Activated naive CD4-positive, alpha-beta T cell treated with anti-CD3 and anti-CD28 coated beads, Interleukin-2, amount 10 ng/mL, durations not matched to agents 7 days and 5 days (primary cell): ENCODE data around the gene TRAPPC5.

Experiments
- CTCF ChIA-PET: fragments of 350-600 bp; sonication (Branson Sonifier 250); formaldehyde crosslinking; loops from one replicate; lab custom pipeline; 2021; ENCODE audit warnings: antibody characterized with exemption; lab: Charles Lee
- DNase-seq: peaks from one replicate; pipeline ENCODE4 v3.0.0-alpha.2; 2020
- H3K27ac Mint-ChIP-seq: one replicate; pipeline ENCODE4 v1.8.0; 2021; ENCODE audit warnings: mild to moderate bottlenecking, moderate library complexity, mixed read lengths
- H3K27me3 Mint-ChIP-seq: one replicate; pipeline ENCODE4 v1.8.0; 2021; ENCODE audit warnings: mild to moderate bottlenecking, mixed read lengths
- H3K36me3 Mint-ChIP-seq: one replicate; pipeline ENCODE4 v1.8.0; 2021; ENCODE audit warnings: mixed read lengths
- H3K4me1 Mint-ChIP-seq: one replicate; pipeline ENCODE4 v1.8.0; 2021; ENCODE audit warnings: mixed read lengths
- H3K4me3 Mint-ChIP-seq: one replicate; pipeline ENCODE4 v1.8.0; 2021; ENCODE audit warnings: mild to moderate bottlenecking, moderate library complexity, mixed read lengths
- H3K9me3 Mint-ChIP-seq: one replicate; pipeline ENCODE4 v1.8.0; 2021; ENCODE audit warnings: mixed read lengths

The TRAPPC5 gene

DNA sequence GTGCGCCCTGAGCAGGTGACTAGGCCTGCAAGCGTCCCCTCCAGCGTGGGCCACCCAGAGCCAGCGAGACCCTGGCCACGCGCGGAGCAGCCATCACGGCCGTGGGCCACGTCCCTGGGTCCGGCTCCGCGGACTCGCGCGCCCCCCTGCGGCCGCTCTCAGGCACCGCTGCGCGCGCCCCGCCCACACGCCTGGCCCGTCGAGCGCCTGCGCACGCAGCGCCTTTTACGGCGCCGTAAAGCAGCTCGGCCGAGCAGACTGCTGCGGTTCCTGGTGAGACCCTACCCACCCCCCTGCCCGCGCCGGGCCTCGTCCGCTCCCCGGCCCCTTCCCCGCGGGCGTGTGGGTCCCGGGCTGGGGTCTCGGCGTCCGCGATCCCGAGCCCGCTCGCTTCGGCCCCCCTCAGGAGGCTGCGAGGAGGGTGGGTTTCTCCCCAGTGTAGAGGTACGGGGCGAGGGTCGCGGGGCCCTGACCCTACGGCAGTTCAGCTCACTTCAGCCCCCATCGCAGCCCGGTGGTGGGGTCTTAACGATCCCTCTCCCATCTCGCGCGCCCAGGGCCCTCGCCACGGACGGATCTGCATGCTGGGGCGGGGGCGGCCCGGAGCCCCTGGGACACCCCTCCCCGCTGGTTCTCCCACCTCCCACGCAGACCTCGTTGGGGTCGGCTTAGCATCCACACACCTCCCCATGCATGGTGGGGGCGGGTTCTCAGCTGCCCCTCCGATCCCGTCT lies at the start of gene TRAPPC5:
Gene TRAPPC5, plus strand, starts transcription at position 228 of the 734 bp plus-strand sequence. CDS start 1,421 bp downstream, outside the sequence.
- peaks cover 51% of the 10 kb centered on the region for H3K4me1 Mint-ChIP-seq
- H3K4me3 Mint-ChIP-seq: peak within 1 kb of the TSS; percentile 90
- CTCF ChIA-PET: interaction anchor here (0.6 to 2.7 kb wide), 42 partner anchors 10 to 581 kb away, joined by 3 to 38 read pairs (median 4); partner anchors contain the start of genes PEX11G, RETN and STXBP2
- DNase-seq: peak; percentile 88
- peak within 1 kb of the TSS; percentile 93 for H3K27ac Mint-ChIP-seq
- H3K36me3 Mint-ChIP-seq: peaks cover 11% of the 10 kb centered on the region
- peaks cover 31% of the 10 kb centered on the region for H3K27me3 Mint-ChIP-seq
- H3K9me3 Mint-ChIP-seq: no peaks in the 10 kb centered on the region

DNA sequence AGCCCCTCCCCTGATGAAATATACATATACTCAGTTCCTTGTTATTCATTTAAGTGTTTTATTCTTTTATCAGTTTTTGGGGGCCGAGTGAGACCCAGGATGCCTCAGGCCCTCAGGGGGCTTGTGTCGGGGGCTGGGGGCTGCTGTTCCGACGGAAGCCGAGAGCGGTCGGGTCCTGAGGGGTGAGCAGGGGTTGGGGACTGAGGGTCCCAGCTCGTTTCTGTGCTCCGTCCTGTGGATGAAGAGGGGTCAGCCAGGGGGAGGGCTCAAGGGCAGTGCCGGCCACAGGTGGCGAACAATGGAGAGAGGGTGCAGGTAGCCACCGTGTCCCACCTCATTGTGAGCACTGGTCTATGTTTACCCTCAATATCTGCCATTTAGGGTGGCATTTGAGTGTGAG lies 49.1 kb upstream of the TRAPPC5 start:
- Mint-ChIP-seq H3K4me3 (peak overlapping the region; percentile 19), H3K27me3 (peaks cover under 1% of the 10 kb centered on the region), H3K27ac (peak overlapping the region; percentile 47), H3K9me3 (no peaks in the 10 kb centered on the region), H3K4me1 (peaks cover 51% of the 10 kb centered on the region), H3K36me3 (peaks cover 28% of the 10 kb centered on the region)
- CTCF ChIA-PET: no interaction called here
- DNase-seq: no peak

DNA sequence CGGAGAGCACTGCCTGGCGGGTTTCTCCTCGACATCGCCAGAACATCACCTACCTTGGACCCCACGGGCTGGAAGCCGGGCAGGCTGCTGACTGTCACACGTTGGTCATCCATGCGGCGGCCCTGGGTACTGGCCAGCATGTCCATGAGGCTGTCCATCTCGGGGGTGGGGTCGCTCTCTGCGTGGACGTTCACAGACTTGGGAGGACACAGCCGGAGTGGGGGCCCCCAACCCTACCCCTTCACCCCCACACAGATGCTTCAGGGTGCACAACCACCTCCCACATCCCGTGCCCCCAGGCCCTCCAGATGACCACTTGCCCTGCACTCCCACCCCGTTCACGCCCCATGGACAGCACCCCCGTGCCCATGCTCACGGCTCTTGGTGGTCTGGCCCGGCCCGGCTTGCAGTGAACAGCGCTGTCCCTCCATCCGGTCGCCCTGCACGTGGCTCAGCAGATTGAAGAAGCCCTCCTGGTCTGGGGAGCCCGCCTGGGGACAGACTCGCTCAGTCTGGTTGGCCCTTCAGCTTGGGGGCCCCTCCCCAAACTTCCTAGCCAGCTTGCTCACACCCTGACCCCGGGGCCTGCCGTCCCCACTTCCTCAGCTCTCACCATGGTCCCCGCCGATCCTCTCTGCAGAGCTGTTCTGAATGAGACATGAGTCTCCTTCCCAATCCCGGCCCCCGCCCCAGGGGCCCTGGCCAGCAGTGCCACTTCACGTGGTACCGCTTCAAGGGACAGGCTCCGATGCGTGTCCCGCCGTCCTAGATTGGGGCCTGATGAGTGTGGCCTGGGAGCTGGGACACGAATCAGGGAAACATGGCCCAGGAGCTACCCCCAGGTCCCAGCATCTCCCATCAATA lies 48.1 kb upstream of the TRAPPC5 start:
- CTCF ChIA-PET: no interaction called here
- Mint-ChIP-seq H3K27ac (no peak overlapping the region), H3K36me3 (peaks cover 23% of the 10 kb centered on the region), H3K9me3 (no peaks in the 10 kb centered on the region), H3K4me3 (no peak overlapping the region), H3K27me3 (peaks cover 4% of the 10 kb centered on the region), H3K4me1 (peaks cover 49% of the 10 kb centered on the region)
- no peak for DNase-seq

DNA sequence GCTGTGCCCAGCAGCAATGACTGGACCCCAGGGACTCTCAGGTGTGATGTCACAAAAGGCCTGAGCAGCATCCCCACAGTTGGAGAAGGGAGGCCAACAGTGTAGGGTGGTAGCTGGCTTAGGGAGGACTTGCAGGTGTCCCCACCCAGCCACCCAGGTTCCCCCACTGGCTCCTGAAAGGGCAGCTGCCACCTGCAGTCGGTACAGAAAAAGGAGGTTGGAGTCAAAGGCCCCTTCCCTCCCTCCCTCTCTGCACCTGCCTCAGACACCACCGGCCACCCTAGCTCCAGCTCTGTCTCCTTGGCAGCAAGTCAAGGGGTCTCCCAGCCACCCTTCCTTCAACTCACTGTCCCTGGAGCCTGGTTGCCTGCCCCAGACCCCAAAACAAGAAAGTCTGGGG lies 46.9 kb upstream of the TRAPPC5 start, which contains the start of gene PCP2:
Gene PCP2, minus strand, starts transcription at position 22 of the 400 bp plus-strand sequence. CDS start 262 bp downstream, outside the sequence.
- no peak within 1 kb of the TSS for H3K4me3 Mint-ChIP-seq
- no peak within 1 kb of the TSS for H3K27ac Mint-ChIP-seq

DNA sequence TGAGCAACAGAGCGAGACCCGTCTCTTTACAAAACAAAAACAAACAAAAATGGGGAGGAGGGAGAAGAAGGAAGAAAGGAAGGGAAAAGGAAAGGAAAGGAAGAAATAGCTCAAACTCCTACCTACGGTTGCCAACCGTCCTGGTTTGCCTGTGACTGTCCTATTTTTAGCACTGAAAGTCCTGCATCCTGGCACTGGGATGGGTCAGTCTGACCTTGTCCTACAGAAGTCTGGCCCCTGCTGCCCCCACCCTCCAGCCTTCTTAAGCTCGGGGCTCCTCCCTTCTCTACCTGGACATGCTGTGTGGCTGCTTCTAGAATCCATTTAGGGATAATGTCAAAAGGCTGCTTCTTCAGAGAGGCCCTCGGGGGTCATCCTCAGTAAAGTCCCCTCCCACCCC lies 45.0 kb upstream of the TRAPPC5 start:
- Mint-ChIP-seq H3K4me3 (peak overlapping the region; percentile 81), H3K27ac (peak overlapping the region; percentile 84), H3K36me3 (peaks cover 29% of the 10 kb centered on the region), H3K4me1 (peaks cover 41% of the 10 kb centered on the region), H3K9me3 (peaks cover 9% of the 10 kb centered on the region), H3K27me3 (peaks cover 4% of the 10 kb centered on the region)
- CTCF ChIA-PET: interaction anchor here (1.0 kb wide), 1 partner anchor 17 kb away, joined by 4 read pairs; no protein-coding TSS in a partner anchor
- no peak for DNase-seq

More for the DNA sequence above, 46.9 kb upstream of the TRAPPC5 start, which contains the start of gene PCP2:
- DNase-seq: no peak
- H3K9me3 Mint-ChIP-seq: no peaks in the 10 kb centered on the region
- CTCF ChIA-PET: no interaction called here
- peaks cover 23% of the 10 kb centered on the region for H3K36me3 Mint-ChIP-seq
- peaks cover 49% of the 10 kb centered on the region for H3K4me1 Mint-ChIP-seq
- H3K27me3 Mint-ChIP-seq: peaks cover 4% of the 10 kb centered on the region

DNA sequence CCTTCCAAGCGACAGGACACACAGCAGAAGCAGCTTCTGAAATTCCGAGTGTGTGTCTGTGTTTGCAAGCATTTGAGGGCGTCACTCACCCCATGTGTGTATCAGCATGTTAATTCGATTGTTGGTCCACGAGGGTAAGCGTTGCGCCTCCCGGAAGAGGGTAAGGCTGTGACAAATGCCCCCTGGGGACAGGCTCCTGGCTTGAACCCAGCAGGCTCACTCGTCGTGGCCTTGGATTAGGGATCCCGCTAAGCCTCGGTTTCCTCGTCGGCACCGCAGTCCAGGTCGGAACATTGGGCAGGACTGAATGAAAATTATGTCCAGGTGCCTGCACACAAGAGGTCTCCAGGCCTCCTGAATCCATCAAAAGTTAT lies 44.3 kb upstream of the TRAPPC5 start:
- peaks cover 29% of the 10 kb centered on the region for H3K36me3 Mint-ChIP-seq
- peaks cover 4% of the 10 kb centered on the region for H3K27me3 Mint-ChIP-seq
- CTCF ChIA-PET: interaction anchor here (1.0 kb wide), 1 partner anchor 16 kb away, joined by 4 read pairs; no protein-coding TSS in a partner anchor
- peak overlapping the region; percentile 81 for H3K4me3 Mint-ChIP-seq
- peaks cover 37% of the 10 kb centered on the region for H3K4me1 Mint-ChIP-seq
- peaks cover 9% of the 10 kb centered on the region for H3K9me3 Mint-ChIP-seq
- peak overlapping the region; percentile 90 for H3K27ac Mint-ChIP-seq
- no peak for DNase-seq

DNA sequence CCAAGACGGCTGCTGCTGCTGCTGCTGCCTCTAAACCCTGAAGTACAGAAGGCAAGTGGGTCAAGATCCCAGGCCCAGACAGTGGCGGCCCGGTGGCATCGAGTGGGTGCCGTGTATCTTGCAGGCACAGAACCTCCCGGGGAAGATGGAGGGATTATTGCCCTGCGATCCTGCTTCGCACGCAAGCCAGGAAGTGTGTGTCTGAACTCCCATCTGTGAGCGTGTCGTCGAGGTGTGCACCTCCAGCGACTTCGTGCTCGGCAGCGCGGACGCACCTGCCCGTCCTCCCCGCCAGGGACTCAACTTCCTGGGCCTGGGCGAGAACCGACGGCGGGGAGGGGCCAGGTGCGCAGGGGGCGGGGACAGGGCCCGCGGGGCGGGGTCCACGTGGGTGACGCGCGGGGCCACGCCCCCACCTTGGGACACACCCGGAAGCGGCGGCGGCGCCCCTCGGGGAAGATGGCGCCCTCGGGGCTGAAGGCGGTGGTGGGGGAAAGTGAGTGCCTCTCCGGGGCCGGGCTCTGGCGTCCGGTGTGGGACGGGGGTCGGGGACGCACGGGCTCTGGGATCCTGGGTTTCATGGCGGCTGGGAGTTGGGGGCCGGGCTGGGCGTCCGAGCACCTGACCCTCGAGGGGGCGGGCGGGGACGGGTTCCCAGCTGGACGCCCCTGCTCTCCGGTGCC lies 43.8 kb upstream of the TRAPPC5 start, which contains the start of gene STXBP2:
Gene STXBP2, plus strand, starts transcription at position 420 of the 683 bp plus-strand sequence. Its CDS starts 40 bp downstream, at position 460.
- Mint-ChIP-seq H3K36me3 (peaks cover 27% of the 10 kb centered on the region), H3K27ac (peak within 1 kb of the TSS; percentile 90), H3K9me3 (peaks cover 9% of the 10 kb centered on the region), H3K27me3 (peaks cover 4% of the 10 kb centered on the region), H3K4me1 (peaks cover 37% of the 10 kb centered on the region), H3K4me3 (peak within 1 kb of the TSS; percentile 81)
- DNase-seq: peak; percentile 94
- CTCF ChIA-PET: interaction anchor here (0.7 to 1.4 kb wide), 2 partner anchors 44 to 1949 kb away, joined by 4 to 10 read pairs; partner anchors contain the start of gene TRAPPC5

DNA sequence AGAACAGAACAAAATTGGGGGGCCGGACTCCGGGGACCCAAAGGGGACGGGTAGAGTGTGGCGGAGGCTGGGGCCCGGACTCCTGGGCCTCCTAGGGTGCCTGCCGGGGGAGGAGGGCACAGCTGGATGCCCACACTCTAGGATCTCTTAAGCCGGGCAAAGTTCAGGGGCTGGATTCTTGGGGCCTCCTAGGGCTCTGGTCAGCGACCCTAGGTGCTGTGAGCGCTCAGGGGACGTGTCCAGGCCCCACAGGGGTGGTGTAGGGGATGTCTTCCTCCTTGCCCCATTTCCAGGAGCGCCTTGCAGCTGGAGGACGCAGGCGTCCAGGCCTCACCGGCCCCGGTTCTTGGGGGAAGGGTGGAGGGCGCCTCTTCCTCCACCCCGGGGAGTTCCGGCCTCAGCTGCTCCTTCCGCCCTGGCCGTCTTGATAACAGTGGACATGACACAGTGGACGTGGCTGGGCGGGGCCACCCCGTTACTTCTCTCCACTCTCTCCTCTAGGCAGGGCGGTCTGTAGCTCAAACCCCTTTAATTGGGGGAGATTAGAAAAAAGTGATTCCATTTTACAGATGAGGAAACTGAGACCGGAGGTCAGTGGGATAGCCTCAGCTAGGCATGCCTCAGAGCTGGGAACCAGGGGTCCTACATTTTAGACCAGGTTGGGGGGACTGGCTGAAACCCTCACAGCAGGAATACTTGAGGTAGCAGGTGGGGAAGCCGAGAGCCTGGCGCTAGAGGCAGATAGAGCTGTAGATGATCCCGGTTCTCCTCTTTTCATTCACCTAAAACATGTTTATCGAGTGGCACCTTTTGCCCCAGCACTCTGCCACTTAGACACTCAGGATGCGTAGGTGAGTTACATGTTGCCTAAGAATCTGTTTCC lies 43.0 kb upstream of the TRAPPC5 start:
- H3K4me3 Mint-ChIP-seq: peak overlapping the region; percentile 81
- CTCF ChIA-PET: interaction anchor here (0.7 to 1.4 kb wide), 5 partner anchors 9 to 1950 kb away, joined by 3 to 10 read pairs (median 4); partner anchors contain the start of genes PET100, TRAPPC5 and XAB2
- peaks cover 4% of the 10 kb centered on the region for H3K27me3 Mint-ChIP-seq
- H3K36me3 Mint-ChIP-seq: peaks cover 26% of the 10 kb centered on the region
- H3K4me1 Mint-ChIP-seq: peaks cover 37% of the 10 kb centered on the region
- DNase-seq: peak; percentile 31
- peak overlapping the region; percentile 90 for H3K27ac Mint-ChIP-seq
- peaks cover 9% of the 10 kb centered on the region for H3K9me3 Mint-ChIP-seq

DNA sequence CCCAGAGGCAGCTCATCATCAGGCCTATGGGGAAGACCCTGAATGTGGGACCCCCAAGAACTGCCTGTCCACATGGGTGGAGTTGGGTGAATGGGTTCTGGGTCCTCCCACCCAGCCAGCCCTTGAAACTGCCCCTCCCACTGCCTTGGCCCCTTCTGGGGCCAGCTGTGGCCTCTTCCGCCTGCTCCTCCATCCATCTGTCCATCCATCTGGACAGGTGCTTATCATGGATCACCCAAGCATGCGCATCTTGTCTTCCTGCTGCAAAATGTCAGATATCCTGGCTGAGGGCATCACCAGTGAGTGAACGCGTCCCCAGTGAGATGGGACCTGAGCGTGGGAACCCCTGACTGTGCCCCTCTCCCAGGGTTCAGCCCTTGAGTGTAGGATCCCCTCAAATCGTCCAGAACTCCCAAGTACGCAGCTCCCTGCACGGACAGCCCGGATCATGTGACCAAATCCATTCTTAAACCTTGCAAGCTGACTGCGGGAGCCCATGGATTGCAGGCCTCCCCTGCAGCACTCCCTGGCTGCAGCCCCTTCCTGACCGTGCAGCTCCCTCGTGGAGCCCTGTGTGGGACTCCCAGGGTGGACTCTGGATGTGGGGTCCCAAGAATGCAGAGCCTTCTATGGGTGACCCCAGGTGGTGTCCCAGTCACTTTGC lies 41.7 kb upstream of the TRAPPC5 start:
- Mint-ChIP-seq H3K27ac (peak overlapping the region; percentile 45), H3K27me3 (peaks cover 4% of the 10 kb centered on the region), H3K9me3 (peaks cover 9% of the 10 kb centered on the region), H3K36me3 (peaks cover 27% of the 10 kb centered on the region), H3K4me3 (peak overlapping the region; percentile 56), H3K4me1 (peaks cover 37% of the 10 kb centered on the region)
- no peak for DNase-seq
- CTCF ChIA-PET: interaction anchor here (0.6 to 1.4 kb wide), 2 partner anchors 13 to 71 kb away, joined by 4 to 9 read pairs; no protein-coding TSS in a partner anchor

DNA sequence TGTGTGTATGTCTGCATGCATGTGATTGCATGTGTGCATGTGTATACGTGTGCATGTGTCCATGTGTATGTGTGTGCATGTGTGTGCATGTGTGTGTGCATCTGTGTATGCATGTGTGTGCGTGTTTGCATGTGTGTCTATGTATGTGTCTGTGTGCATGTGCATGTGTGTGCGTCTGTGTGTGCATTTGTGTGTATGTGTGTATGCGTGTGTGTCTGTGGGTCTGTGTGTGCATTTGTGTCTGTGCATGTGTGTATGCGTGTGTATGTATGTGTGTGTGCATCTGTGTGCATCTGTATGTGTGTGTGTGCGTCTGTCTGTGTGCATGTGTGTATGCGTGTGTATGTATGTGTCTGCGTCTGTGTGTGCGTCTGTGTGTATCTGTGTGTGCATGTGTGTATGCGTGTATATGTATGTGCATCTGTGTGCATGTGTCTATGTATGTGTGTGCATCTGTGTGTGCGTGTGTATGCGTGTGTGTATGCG lies 40.7 kb upstream of the TRAPPC5 start:
- Mint-ChIP-seq H3K4me1 (peaks cover 35% of the 10 kb centered on the region), H3K27me3 (peaks cover 4% of the 10 kb centered on the region), H3K9me3 (peaks cover 9% of the 10 kb centered on the region), H3K36me3 (peaks cover 27% of the 10 kb centered on the region), H3K27ac (peak overlapping the region; percentile 1), H3K4me3 (peak overlapping the region; percentile 28)
- CTCF ChIA-PET: no interaction called here
- no peak for DNase-seq

DNA sequence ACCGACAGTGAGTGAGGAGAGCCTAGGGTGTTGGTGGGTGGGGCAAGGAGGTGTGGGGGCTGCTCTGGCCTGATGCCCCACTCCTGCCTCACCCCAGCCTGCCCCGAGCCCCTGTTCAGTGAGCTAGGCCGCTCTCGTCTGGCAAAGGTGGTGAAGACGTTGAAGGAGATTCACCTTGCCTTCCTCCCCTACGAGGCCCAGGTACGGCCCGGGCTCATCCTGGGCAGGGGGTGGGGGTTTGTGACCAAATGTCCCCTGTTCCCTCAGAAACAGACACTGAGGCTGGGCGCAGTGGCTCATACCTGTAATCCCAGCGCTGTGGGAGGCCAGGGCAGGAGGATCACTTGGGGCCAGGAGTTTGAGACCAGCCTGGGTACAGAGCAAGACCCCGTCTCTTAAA lies 39.8 kb upstream of the TRAPPC5 start:
- H3K27me3 Mint-ChIP-seq: peaks cover 4% of the 10 kb centered on the region
- no peak for DNase-seq
- peaks cover 32% of the 10 kb centered on the region for H3K4me1 Mint-ChIP-seq
- H3K27ac Mint-ChIP-seq: no peak overlapping the region
- peaks cover 9% of the 10 kb centered on the region for H3K9me3 Mint-ChIP-seq
- peaks cover 28% of the 10 kb centered on the region for H3K36me3 Mint-ChIP-seq
- no peak overlapping the region for H3K4me3 Mint-ChIP-seq
- CTCF ChIA-PET: interaction anchor here (1.3 kb wide), 1 partner anchor 40 kb away, joined by 3 read pairs; the partner anchor contains the start of gene TRAPPC5
